ENCODE data around the gene VSIR.
A peak's percentile ranks its signal among the peaks of the same experiment; 100 is the strongest.

VSIR gene

DNA sequence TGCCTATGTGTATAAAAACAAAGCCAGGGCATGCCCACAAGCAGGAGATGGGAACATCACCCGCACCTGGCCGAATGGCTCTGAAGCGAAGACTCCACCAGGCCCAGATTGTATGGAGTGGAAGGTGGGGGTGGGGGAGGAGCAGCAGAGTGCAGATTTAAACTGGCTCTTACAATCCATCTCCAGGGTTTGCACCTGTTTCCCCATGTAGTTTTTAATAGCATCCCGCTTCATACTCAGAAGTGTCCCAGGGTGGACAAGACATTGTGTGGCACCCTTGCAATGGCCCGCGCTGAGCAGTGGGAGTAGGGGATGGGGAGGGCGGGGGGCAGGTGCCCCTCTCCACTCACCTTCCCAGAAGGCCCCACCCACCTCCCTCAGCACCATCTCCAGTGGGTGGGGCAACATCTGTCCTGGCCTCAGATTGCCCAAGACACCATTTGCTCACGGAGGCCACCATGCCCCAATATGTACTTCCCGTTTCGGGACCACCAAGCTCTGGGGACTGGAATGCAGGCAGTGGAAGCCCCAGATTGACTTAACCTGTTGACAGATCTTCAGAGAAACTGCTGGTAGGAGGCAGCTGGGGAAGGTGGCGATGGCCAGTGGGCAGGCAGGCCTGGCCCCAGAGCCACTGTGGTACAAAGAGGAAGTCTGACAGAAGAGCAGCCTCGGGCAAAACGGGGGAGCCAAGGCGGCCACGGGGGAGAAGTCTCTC is 23.0 kb downstream of the VSIR start:
- TF ChIP-seq, protein P1, sequence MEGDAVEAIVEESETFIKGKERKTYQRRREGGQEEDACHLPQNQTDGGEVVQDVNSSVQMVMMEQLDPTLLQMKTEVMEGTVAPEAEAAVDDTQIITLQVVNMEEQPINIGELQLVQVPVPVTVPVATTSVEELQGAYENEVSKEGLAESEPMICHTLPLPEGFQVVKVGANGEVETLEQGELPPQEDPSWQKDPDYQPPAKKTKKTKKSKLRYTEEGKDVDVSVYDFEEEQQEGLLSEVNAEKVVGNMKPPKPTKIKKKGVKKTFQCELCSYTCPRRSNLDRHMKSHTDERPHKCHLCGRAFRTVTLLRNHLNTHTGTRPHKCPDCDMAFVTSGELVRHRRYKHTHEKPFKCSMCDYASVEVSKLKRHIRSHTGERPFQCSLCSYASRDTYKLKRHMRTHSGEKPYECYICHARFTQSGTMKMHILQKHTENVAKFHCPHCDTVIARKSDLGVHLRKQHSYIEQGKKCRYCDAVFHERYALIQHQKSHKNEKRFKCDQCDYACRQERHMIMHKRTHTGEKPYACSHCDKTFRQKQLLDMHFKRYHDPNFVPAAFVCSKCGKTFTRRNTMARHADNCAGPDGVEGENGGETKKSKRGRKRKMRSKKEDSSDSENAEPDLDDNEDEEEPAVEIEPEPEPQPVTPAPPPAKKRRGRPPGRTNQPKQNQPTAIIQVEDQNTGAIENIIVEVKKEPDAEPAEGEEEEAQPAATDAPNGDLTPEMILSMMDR (IDR thresholded peaks at IDR 0.05; ENCODE audit: insufficient read depth, low read depth, low read length, missing control alignments), result no peak
- no peak overlapping the region for H3K4me3 ChIP-seq (ENCODE audit: low read length)
- no peak for DNase-seq (ENCODE audit: low read depth)

DNA sequence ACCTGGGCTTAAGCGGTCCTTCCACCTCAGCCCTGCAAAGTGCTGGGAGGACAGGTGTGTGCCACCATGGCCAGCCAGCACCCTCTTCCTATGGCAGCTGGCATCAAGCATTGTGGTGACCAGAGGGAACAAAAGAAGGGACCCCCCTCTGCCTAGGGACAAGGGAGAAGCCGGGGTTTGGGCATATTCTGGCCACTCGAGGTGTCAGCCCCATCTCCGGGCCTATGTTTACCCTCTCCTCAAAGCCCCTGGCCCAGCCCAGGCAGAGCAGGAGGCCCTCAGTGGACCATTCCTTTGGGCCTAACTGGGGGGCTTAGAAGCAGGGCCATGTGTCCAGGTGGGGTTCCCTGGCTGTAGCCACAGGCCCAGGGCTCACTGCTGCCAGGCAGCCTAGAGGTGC is 23.9 kb downstream of the VSIR start:
- no peak for DNase-seq (ENCODE audit: low read depth)
- TF ChIP-seq, protein P1 (IDR thresholded peaks at IDR 0.05; ENCODE audit: insufficient read depth, low read depth, low read length, missing control alignments), result no peak
- H3K4me3 ChIP-seq (ENCODE audit: low read length), result no peak overlapping the region

DNA sequence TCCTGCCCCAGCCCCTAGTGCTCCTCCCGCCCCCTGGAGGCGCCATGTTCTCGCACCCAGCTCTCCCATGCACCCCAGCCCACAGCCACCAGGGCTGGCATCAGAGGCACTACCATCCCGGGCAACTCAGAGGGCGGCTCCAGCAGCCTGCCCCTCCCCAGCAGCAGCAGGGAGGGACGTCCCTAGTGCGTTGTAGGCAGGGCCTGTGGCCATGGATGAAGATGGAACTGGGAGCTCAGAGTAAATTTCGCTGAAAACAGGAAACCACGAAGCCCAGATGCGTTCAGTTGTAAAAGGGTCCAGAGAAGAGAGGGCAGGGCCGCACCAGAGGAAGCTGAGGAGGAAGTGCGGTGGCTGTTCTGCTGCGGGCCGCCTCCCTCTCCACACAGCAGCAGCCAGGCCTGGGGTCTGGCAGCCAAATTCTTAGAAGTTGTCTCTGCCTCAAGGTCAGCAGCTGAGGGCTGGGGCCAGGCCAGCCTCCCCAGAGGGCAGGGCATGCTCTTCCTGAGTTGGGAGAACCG is 24.6 kb downstream of the VSIR start:
- no peak for DNase-seq (ENCODE audit: low read depth)
- H3K4me3 ChIP-seq (ENCODE audit: low read length), result no peak overlapping the region
- TF ChIP-seq, protein P1 (IDR thresholded peaks at IDR 0.05; ENCODE audit: insufficient read depth, low read depth, low read length, missing control alignments), result no peak

DNA sequence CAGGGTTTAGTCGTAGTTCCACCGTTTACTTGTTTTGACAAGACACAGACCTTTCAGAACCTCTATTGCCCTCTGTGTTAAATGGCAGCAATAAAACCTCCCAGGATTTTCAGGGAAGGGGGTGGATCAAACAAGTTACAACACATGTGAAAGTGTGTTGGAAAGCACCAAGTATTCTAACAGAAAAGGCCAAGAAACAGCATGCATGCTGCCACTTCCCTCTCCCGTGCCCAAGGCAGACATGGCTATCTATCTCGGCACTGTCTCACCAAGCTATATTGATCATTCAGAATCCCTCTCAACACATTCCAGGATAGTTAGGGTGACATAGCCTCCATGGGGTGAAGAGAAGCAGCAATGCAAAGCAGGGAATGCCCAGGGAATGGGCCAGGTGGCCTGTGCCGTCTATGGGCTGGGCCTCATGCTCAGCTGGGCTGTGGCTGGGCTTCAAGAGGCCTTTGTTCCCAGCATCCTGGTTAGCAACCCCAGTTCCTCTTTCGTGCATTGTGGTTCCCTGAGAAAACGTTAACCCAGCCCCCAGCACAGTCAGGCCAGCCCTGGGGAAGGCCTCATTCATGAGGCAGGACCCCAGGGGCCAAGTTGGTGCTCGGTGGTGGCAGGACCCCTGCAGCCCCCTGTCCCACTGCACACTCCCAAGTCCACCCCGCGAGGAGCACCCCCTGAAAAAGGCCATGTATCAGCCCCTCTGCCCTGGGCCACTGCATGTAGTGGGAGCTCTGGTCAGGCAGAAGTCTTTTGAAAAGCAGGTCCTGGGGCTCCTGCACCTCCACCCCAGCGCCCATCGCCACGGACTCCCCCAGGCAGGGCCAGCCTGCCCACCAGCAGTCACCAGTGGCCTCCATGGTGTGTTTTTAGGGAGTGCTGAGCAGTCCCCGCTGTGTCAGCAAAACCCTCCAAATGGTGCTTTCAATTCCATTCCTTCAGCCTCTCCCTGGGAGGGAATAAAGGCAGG is 25.5 kb downstream of the VSIR start:
- peak; percentile 48 for DNase-seq (ENCODE audit: low read depth)
- TF ChIP-seq, protein P1 (IDR thresholded peaks at IDR 0.05; ENCODE audit: insufficient read depth, low read depth, low read length, missing control alignments), result no peak
- no peak overlapping the region for H3K4me3 ChIP-seq (ENCODE audit: low read length)

DNA sequence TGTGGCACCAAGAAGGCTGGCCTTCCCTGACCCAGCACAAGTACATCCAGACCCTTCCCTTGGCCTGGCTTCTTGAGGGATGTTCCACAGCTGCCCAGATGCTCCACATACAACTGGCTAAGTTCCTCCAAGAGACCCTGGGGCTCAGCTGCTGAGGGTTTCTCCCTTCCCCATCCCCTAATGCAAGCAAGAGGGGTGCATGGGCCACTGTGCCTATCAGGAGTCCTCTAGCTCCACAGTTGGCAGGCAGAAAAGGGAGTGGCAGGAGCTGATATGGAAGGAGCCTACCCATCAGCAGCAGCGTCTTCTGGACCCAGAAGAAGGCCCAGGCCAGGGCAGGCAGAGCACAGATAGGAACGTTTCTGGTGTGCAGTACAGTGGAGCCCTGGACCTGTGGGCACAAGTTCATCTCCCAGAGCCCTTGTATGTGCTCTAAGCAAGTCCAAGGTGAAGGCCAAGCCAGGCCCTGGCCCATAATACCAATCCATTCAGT is 26.2 kb downstream of the VSIR start:
- no peak for DNase-seq (ENCODE audit: low read depth)
- TF ChIP-seq, protein P1 (IDR thresholded peaks at IDR 0.05; ENCODE audit: insufficient read depth, low read depth, low read length, missing control alignments), result no peak
- no peak overlapping the region for H3K4me3 ChIP-seq (ENCODE audit: low read length)

DNA sequence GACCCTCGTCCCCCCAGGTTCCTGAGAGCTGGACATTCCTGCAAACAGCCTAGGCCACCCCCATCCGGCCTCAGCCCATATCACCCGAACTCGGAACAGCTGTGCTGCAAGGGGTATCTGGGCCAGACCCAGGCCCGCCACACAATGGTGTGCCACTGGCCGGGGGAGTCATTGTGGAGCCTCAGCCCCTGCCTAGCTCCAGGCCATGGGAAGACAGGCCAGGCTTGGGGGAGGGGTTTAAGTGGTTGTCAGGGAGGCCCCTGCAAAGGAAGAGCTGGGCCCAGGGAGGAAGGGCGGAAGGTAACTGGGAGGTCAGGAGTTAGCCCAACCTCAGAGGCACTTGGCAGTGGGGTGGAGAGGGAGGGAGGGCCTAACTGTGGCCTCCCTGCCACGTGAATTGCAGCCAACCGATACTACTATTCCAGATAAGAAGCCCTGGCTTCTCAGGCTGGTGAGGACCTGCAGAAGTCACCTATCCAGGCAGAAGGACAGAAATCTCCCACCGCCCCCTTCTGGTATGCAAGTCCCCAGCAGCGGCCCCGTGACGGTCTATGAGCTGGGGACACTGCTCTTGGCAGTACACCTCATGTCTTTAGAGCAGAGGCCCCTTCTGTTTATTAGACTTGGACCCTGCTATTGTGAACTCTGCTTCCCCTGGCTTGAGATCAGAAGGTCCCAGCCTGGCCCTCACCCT is 26.8 kb downstream of the VSIR start:
- no peak overlapping the region for H3K4me3 ChIP-seq (ENCODE audit: low read length)
- no peak for DNase-seq (ENCODE audit: low read depth)
- TF ChIP-seq, protein P1 (IDR thresholded peaks at IDR 0.05; ENCODE audit: insufficient read depth, low read depth, low read length, missing control alignments), result no peak
